Stomach (tissue), 4 donors: ENCODE data around the gene MTRFR.

Source experiments
- POLR2A ChIP-seq, 4 donors: fragments of 450-650 bp; IDR thresholded peaks; one replicate each; pipeline ENCODE4 v1.6.1; 2016; ENCODE audit warnings: antibody characterized with exemption in 4 of 4, control low read depth in 2 of 4, mild to moderate bottlenecking in 1 of 4, moderate library complexity in 1 of 4
- TF ChIP-seq, protein P1 (sequence below), 7 experiments: fragments of 450-650 bp in 4 of 7; fragments of 200-600 bp in 3 of 7; sonication (generic) in 3 of 7; IDR thresholded peaks; one replicate each; pipeline ENCODE4 v1.5.1; 2016 to 2019; ENCODE audit warnings: antibody characterized with exemption in 7 of 7, control low read depth in 2 of 7, mild to moderate bottlenecking in 1 of 7

- no peak for TF ChIP-seq POLR2A (IDR thresholded peaks at IDR 0.05)
- TF ChIP-seq, protein P1, sequence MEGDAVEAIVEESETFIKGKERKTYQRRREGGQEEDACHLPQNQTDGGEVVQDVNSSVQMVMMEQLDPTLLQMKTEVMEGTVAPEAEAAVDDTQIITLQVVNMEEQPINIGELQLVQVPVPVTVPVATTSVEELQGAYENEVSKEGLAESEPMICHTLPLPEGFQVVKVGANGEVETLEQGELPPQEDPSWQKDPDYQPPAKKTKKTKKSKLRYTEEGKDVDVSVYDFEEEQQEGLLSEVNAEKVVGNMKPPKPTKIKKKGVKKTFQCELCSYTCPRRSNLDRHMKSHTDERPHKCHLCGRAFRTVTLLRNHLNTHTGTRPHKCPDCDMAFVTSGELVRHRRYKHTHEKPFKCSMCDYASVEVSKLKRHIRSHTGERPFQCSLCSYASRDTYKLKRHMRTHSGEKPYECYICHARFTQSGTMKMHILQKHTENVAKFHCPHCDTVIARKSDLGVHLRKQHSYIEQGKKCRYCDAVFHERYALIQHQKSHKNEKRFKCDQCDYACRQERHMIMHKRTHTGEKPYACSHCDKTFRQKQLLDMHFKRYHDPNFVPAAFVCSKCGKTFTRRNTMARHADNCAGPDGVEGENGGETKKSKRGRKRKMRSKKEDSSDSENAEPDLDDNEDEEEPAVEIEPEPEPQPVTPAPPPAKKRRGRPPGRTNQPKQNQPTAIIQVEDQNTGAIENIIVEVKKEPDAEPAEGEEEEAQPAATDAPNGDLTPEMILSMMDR (IDR thresholded peaks at IDR 0.05), result no peak
Observed at GRCh38 chr12:123267335-123267920, 34.2 kb downstream of the MTRFR start.
